Measurements from ENCODE around the gene AFAP1L2.

Gene AFAP1L2

DNA sequence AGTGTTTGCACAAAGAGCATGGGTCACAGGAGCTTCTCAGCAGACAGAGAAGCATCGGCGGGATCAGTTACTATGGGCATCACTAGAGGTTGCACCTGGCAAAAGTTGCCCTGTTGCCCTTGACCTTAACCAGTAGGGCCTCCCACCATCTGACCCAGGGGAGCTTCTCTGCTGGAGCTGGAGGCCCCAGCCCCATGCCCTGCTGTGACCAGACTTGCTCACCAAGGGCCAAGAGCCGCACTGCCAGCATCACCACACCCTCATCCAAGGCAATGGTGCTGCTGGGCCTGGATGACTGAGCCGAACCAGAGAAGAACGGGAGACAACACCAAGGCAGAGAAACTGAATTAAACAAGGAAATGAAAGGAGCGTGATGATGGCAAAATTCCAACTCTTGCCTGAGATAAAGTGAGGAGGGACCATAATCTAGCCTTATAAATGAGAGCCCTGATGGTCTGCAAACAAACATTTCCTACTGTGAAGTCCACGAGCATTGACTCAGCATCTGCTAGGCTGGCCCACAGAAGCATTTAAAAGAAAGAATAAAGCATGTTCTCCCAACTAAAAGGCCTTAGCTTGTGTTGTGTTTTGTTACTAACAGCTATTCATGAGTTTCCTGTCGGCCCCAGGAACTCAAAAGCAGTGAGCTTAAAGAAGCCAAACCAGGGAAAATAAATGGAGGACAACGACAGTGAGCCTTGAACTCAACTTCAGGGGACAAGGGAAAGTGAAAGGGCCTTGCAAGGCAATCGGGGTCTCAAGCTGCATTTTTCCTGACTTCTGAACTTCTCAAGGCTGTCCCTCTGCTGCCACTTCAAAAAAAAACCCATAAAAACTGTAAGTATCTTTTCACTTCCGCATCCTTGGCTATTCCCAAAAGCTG is 60.4 kb downstream of the AFAP1L2 start:
- no peaks in the 10 kb centered on the region for H3K36me3 Mint-ChIP-seq (ENCODE audit: low read depth)
- peak overlapping the region in 1 of 3 experiments; percentile 36 for H3K4me3 Mint-ChIP-seq
- H3K27ac Mint-ChIP-seq = peak overlapping the region; percentile 91 to 99 (median 92)
- TF ChIP-seq, protein P1, sequence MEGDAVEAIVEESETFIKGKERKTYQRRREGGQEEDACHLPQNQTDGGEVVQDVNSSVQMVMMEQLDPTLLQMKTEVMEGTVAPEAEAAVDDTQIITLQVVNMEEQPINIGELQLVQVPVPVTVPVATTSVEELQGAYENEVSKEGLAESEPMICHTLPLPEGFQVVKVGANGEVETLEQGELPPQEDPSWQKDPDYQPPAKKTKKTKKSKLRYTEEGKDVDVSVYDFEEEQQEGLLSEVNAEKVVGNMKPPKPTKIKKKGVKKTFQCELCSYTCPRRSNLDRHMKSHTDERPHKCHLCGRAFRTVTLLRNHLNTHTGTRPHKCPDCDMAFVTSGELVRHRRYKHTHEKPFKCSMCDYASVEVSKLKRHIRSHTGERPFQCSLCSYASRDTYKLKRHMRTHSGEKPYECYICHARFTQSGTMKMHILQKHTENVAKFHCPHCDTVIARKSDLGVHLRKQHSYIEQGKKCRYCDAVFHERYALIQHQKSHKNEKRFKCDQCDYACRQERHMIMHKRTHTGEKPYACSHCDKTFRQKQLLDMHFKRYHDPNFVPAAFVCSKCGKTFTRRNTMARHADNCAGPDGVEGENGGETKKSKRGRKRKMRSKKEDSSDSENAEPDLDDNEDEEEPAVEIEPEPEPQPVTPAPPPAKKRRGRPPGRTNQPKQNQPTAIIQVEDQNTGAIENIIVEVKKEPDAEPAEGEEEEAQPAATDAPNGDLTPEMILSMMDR (IDR thresholded peaks at IDR 0.05; ENCODE audit: unreplicated experiment in 3 of 3) = no peak
- peaks cover 41% of the 10 kb centered on the region for H3K4me1 Mint-ChIP-seq
- no peaks in the 10 kb centered on the region for H3K27me3 Mint-ChIP-seq (ENCODE audit: low read depth)
- no peaks in the 10 kb centered on the region for H3K9me3 Mint-ChIP-seq

DNA sequence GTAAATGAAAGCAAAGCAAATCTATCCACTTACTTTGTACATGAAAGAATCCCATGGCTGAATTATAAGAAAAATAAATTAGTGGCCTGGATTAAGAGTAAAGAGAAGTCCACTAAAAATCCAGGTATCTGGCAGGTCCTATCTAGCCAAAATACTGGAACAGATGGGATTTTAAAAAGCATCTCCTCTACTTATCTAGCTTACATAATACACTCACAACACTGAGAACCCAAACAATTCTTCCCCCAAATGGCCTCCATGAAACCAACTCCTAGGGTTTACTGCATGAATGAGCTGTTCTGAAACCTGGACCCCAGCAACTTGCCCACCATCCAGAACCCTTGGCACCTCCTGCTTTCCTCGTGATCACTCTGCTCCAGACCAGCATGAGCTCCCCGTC is 61.3 kb downstream of the AFAP1L2 start:
- H3K36me3 Mint-ChIP-seq (ENCODE audit: low read depth) = peaks cover 6% of the 10 kb centered on the region
- H3K27me3 Mint-ChIP-seq (ENCODE audit: low read depth) = no peaks in the 10 kb centered on the region
- H3K9me3 Mint-ChIP-seq = no peaks in the 10 kb centered on the region
- peak overlapping the region in 2 of 3 experiments; percentile 56 to 92 for H3K27ac Mint-ChIP-seq
- TF ChIP-seq, protein P1 (IDR thresholded peaks at IDR 0.05; ENCODE audit: unreplicated experiment in 3 of 3) = no peak
- no peak overlapping the region for H3K4me3 Mint-ChIP-seq
- H3K4me1 Mint-ChIP-seq = peaks cover 41% of the 10 kb centered on the region

DNA sequence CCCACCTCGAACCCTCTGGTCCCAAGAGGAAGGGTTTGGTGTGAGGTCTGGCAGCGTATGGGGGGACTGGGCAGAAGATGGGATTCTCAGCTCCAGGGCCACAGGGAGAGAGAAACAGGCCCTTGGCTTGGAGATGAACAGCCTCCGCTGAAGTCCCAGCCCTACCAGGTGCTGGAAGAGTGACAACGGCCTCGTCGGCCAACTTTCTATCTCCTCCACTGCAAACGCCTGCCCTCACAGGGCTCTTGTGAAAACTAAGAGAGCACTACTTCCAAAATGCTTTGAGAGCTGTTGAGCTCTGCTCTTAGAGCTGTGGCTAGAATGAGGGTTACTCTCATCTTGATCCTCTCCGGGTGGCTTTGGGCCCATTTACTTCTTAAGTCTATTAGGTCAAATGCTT is 63.5 kb downstream of the AFAP1L2 start:
- H3K9me3 Mint-ChIP-seq = no peaks in the 10 kb centered on the region
- H3K36me3 Mint-ChIP-seq (ENCODE audit: low read depth) = peaks cover 9% of the 10 kb centered on the region
- H3K4me3 Mint-ChIP-seq = no peak overlapping the region
- TF ChIP-seq, protein P1 (IDR thresholded peaks at IDR 0.05; ENCODE audit: unreplicated experiment in 3 of 3) = no peak
- no peak overlapping the region for H3K27ac Mint-ChIP-seq
- peaks cover 48% of the 10 kb centered on the region for H3K4me1 Mint-ChIP-seq
- peaks cover 3% of the 10 kb centered on the region for H3K27me3 Mint-ChIP-seq (ENCODE audit: low read depth)

DNA sequence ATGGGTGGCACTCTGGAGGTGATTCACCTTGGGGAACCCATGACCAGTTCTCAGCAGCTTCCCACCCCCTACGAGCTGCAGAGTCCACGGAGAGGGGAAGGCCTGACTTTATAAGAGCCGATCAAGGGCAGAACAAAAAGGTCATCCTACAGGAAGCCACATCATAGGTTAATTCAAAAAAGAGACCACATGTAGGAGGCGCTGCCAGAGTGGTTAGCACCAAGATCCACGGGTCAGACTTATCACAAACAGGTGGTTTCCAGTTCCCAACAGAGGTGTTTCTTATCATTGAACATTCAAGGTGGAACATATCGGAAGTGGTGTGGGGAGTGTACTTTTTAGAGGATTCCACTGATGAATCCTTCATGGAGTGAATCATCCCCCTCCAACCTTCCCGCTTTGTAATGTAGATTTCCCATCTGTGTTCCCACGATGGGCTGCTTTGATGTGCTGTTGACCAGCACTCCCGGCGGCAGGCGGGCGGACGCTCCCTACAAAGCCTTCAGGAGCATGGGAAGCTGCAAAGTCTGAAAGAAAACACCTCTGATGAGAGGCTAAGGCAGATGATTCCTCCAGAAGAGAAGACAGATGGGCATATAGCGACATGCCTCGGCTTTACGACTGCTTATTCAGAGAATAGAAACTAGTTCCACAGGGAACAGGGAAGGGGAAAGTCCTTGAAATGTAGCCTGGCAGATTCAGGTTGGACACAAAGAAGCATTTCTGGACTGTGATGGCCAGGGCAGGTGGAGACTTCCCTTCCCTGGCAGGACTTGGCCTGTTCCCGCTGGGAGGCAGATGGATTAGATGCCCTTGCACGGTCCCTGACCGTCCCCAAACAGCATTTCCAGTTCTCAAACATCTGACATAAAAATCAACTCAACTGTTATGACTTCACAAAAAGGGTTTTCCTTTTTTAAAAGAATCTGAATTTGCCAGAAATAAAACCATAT is 66.5 kb downstream of the AFAP1L2 start:
- no peak overlapping the region for H3K4me3 Mint-ChIP-seq
- peak overlapping the region in 2 of 3 experiments; percentile 10 to 68 for H3K27ac Mint-ChIP-seq
- TF ChIP-seq, protein P1 (IDR thresholded peaks at IDR 0.05; ENCODE audit: unreplicated experiment in 3 of 3) = no peak
- peaks cover 3% of the 10 kb centered on the region for H3K27me3 Mint-ChIP-seq (ENCODE audit: low read depth)
- H3K36me3 Mint-ChIP-seq (ENCODE audit: low read depth) = peaks cover 9% of the 10 kb centered on the region
- no peaks in the 10 kb centered on the region for H3K9me3 Mint-ChIP-seq
- peaks cover 55% of the 10 kb centered on the region for H3K4me1 Mint-ChIP-seq

DNA sequence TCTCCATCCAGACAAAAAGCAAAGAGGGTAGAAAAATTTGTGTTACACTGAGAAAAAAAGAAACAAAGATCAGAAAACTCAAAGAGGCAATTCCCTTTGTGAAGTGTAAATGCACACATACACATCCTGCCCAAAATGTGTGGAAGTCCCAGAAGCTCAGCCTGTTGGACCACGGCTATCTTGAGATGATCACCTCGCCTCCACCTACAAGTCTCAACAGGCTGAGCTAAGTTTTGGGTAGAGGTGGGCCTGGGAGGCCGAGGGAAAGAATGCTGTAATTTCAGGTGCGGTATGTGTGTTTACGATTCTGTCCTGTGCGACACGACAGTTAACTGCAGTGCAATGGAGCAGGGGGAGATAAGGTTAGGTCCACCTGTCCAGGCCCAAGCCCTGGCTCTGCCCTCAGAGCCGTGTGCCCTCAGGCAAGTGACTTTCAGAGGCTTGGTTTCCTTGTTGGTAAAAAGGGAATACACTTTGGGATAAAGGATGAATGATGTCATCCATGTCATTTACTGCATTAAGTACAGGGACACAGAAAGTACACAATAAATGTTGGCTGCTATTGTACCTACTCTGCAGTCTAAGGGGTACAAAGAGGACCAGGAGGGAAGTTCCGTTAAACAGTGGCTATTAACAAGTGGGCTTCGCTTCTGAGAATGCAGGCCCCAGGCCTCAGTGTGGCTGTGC is 67.3 kb downstream of the AFAP1L2 start:
- Mint-ChIP-seq H3K4me1 (peaks cover 59% of the 10 kb centered on the region), H3K36me3 (ENCODE audit: low read depth) (peaks cover 9% of the 10 kb centered on the region)
- TF ChIP-seq, protein P1 (IDR thresholded peaks at IDR 0.05; ENCODE audit: unreplicated experiment in 3 of 3) = no peak

More for the DNA sequence above, 67.3 kb downstream of the AFAP1L2 start:
- peak overlapping the region; percentile 32 to 81 (median 78) for H3K27ac Mint-ChIP-seq
- H3K27me3 Mint-ChIP-seq (ENCODE audit: low read depth) = peaks cover 3% of the 10 kb centered on the region
- H3K9me3 Mint-ChIP-seq = no peaks in the 10 kb centered on the region
- H3K4me3 Mint-ChIP-seq = peak overlapping the region in 1 of 3 experiments; percentile 46

Data from nephron (organoid).